ENCODE measurements around the gene ARG2. TPM values are rescaled to one million over a fixed set of nuclear protein-coding genes. Genes with fewer than 3 reads are reported as not detected.

ARG2 gene
- total RNA-seq, 2 donors from 2014 or later, result 0.59 TPM; not detected in 1

DNA sequence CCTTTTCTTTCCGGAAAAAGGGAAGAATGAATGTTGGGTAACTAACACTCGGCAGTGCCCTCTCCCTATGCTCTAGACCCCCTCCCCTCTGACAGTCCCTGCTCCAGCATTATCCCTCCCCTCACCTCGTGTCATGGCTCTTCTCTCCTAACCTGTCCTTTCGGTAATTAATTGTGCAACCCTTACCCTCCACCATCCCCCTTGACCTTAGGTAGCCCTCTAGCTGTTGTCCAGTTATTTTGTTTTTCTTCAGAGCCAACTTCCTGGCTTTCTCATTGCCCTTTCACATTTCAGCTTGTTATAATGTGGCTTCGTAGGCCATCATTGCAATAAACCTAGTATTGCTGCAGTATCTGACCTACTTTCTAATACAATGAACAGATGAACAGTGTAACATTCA lies 11.2 kb downstream of the ARG2 start:
- Histone ChIP-seq H3K4me3 (no peak overlapping the region), H3K27me3 (no peaks in the 10 kb centered on the region), H3K9me3 (no peaks in the 10 kb centered on the region), H3K36me3 (no peaks in the 10 kb centered on the region), H3K4me1 (no peaks in the 10 kb centered on the region), H3K27ac (no peak overlapping the region)
- TF ChIP-seq, protein P1, sequence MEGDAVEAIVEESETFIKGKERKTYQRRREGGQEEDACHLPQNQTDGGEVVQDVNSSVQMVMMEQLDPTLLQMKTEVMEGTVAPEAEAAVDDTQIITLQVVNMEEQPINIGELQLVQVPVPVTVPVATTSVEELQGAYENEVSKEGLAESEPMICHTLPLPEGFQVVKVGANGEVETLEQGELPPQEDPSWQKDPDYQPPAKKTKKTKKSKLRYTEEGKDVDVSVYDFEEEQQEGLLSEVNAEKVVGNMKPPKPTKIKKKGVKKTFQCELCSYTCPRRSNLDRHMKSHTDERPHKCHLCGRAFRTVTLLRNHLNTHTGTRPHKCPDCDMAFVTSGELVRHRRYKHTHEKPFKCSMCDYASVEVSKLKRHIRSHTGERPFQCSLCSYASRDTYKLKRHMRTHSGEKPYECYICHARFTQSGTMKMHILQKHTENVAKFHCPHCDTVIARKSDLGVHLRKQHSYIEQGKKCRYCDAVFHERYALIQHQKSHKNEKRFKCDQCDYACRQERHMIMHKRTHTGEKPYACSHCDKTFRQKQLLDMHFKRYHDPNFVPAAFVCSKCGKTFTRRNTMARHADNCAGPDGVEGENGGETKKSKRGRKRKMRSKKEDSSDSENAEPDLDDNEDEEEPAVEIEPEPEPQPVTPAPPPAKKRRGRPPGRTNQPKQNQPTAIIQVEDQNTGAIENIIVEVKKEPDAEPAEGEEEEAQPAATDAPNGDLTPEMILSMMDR (IDR thresholded peaks at IDR 0.05), result no peak
- DNase-seq (ENCODE audit: low spot score), result no peak

DNA sequence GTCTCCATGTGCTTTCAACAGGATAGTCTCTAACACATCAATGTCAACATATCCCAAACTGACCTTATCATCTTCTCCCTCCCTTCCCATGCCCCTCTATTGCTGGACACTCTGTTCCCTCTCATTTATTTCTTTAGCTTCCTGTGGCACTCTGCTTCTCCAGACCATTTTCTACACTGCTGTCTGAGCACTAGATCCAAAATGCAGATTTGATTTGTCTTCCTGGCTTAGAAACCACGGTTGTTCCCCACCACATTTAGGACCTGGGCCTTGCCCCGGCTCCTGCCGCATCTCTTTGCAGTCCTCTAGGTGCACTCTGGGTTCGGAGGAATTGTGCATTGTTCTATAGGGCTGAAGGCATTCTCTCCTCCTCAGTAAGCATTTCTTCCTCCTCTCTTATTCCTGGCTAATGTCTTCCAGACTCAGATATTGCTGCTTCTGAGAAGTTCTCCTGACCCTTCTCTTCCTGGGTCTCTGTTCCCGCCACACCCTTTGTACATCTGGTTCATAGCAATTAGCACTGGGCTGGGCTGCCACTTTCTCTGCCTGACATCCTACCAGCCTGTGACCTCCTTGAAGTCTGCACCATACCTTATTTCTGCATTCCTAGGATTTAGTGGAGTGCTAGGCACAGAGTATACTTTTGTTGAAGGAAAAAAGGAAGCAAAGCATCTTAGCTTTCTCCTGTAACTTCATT lies 13.9 kb downstream of the ARG2 start:
- DNase-seq (ENCODE audit: low spot score), result no peak
- no peak overlapping the region for H3K4me3 ChIP-seq
- H3K4me1 ChIP-seq, result no peaks in the 10 kb centered on the region
- TF ChIP-seq, protein P1 (IDR thresholded peaks at IDR 0.05), result no peak
- H3K27me3 ChIP-seq, result no peaks in the 10 kb centered on the region
- H3K36me3 ChIP-seq, result no peaks in the 10 kb centered on the region
- no peak overlapping the region for H3K27ac ChIP-seq
- no peaks in the 10 kb centered on the region for H3K9me3 ChIP-seq

DNA sequence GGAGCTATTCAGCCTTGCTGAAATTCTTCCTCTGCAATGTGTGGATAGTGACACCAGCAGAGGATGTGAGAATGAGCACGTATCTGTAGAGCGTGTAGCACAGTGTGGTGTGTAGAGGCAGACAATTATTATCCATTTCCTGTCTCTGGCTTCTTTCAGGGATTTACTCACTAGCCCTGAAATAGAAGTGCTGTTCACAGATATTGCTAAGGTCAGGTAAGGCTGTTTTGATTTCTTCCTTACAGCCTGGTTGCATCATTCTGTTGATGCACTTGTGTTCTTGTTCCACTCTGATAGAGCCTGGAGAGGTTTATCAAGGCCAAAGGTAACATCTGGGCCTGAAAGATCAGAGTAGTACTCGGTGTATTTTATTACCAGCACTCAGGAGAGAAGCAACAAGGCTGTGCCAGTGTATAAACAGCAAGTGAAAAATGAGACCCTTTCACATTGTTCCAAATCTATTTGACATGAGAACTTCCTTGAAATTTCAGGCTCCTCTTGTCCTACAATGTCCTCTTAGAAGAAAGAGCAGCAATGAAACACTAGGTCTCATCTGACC lies 16.7 kb downstream of the ARG2 start:
- TF ChIP-seq, protein P1 (IDR thresholded peaks at IDR 0.05), result no peak
- Histone ChIP-seq H3K27me3 (no peaks in the 10 kb centered on the region), H3K9me3 (no peaks in the 10 kb centered on the region), H3K36me3 (no peaks in the 10 kb centered on the region), H3K4me1 (no peaks in the 10 kb centered on the region), H3K4me3 (no peak overlapping the region), H3K27ac (no peak overlapping the region)
- no peak for DNase-seq (ENCODE audit: low spot score)

DNA sequence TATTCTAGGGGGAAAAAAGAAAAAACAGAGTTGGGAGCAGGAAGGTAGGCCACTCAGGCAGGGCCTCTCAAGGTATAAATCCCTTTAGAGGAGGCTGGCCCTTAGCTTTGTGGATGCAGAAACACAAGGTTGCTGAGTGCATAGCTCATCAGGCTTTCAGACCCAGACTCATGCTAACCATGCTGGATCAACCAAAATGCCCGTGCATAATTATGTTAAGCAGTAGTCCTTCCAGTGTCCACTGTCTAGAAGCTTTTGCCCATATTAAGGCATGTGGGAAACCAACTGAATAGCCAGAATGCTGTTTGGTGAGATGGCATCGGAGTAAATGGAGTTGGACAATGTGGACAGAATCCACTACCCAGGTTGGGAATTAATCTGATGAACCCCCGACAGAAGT lies 18.9 kb downstream of the ARG2 start:
- no peak overlapping the region for H3K27ac ChIP-seq
- no peaks in the 10 kb centered on the region for H3K4me1 ChIP-seq
- H3K4me3 ChIP-seq, result no peak overlapping the region

DNA sequence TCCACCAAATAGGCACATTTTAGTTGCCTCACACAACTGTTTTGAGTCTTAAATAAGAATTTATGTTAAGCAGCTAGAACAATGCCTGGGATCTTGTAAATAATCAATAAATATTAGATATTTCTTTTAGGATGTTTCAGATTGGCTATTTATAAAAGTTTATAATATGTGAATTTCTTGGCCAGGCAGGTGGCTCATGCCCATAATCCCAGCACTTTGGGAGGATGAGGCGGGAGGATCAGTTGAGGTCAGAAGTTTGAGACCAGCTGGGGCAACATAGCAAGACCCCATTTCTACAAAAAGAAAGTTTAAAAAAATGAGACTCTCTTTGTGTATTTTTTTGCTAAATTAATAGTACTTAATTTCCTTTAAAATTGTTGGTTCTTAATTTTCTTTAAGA lies 21.8 kb downstream of the ARG2 start:
- DNase-seq (ENCODE audit: low spot score), result no peak
- no peaks in the 10 kb centered on the region for H3K9me3 ChIP-seq
- TF ChIP-seq, protein P1 (IDR thresholded peaks at IDR 0.05), result no peak
- H3K27ac ChIP-seq, result no peak overlapping the region
- no peaks in the 10 kb centered on the region for H3K27me3 ChIP-seq
- H3K4me1 ChIP-seq, result no peaks in the 10 kb centered on the region
- no peak overlapping the region for H3K4me3 ChIP-seq
- H3K36me3 ChIP-seq, result no peaks in the 10 kb centered on the region

More for the DNA sequence above, 18.9 kb downstream of the ARG2 start:
- no peak for DNase-seq (ENCODE audit: low spot score)
- no peaks in the 10 kb centered on the region for H3K36me3 ChIP-seq
- no peaks in the 10 kb centered on the region for H3K27me3 ChIP-seq
- TF ChIP-seq, protein P1 (IDR thresholded peaks at IDR 0.05), result no peak
- no peaks in the 10 kb centered on the region for H3K9me3 ChIP-seq
